NCI-H226 (cell line): ENCODE results near the gene KIRREL3.
"Not testable (repeated sequence)": the region's sequence is repeated elsewhere in the genome, so short reads cannot be mapped to it uniquely, and the experiment has no call there.

Source experiments
- DNase-seq: peaks from one replicate; pipeline ENCODE4 v3.0.0-alpha.2; 2015

KIRREL3 gene

GRCh38 chr11:126391286-126391954 is 609.1 kb downstream of the KIRREL3 start:
- DNase-seq, result no peak

- no peak for DNase-seq
Measured at GRCh38 chr11:126390272-126390867, 610.2 kb downstream of the KIRREL3 start.

GRCh38 chr11:126387857-126388256 is 612.7 kb downstream of the KIRREL3 start:
- DNase-seq, result no peak

- DNase-seq, result not testable (repeated sequence)
Measured at GRCh38 chr11:126386729-126387071, 613.9 kb downstream of the KIRREL3 start.

- no peak for DNase-seq
Measured at GRCh38 chr11:126385991-126386728, 614.4 kb downstream of the KIRREL3 start.

GRCh38 chr11:126384449-126385070 is 616.0 kb downstream of the KIRREL3 start:
- no peak for DNase-seq

GRCh38 chr11:126383339-126384335 is 616.9 kb downstream of the KIRREL3 start:
- no peak for DNase-seq

GRCh38 chr11:126382641-126383040 is 617.9 kb downstream of the KIRREL3 start:
- not testable (repeated sequence) for DNase-seq

- not testable (repeated sequence) for DNase-seq
Measured at GRCh38 chr11:126381960-126382359, 618.6 kb downstream of the KIRREL3 start.

- no peak for DNase-seq
Measured at GRCh38 chr11:126380909-126381308, 619.7 kb downstream of the KIRREL3 start.

GRCh38 chr11:126378763-126379162 is 621.8 kb downstream of the KIRREL3 start:
- peak; percentile 33 for DNase-seq

GRCh38 chr11:126375726-126376125 is 624.8 kb downstream of the KIRREL3 start:
- no peak for DNase-seq

GRCh38 chr11:126374562-126375300 is 625.8 kb downstream of the KIRREL3 start:
- not testable (repeated sequence) for DNase-seq

- peak; percentile 86 for DNase-seq
Measured at GRCh38 chr11:126373389-126374066, 627.0 kb downstream of the KIRREL3 start.
